Kidney epithelial cell (primary cell): ENCODE data around the gene C10orf67. TPM values are rescaled to one million over a fixed set of nuclear protein-coding genes. Genes with fewer than 3 reads are reported as not detected.
"Not testable (repeated sequence)": the region's sequence is repeated elsewhere in the genome, so short reads cannot be mapped to it uniquely, and the experiment has no call there.

Source experiments
- DNase-seq: peaks from one replicate; pipeline ENCODE4 v3.0.0-alpha.2; 2010; ENCODE audit warnings: low read depth
- H3K27me3 ChIP-seq: 2 replicates; pipeline ENCODE4 v1.6.0; 2011; ENCODE audit warnings: low read length; ENCODE audit not compliant: control insufficient read depth, insufficient read depth
- H3K36me3 ChIP-seq: 2 replicates; pipeline ENCODE4 v1.5.1; 2011; ENCODE audit warnings: low read length; ENCODE audit not compliant: control insufficient read depth, insufficient read depth
- H3K4me3 ChIP-seq: 2 replicates; pipeline ENCODE4 v1.5.1; 2011; ENCODE audit warnings: low read depth, mild to moderate bottlenecking, control low read depth, low read length
- total RNA-seq: library from RNA; depleted of rRNA; stranded (reverse); fragments of >200 nt; gene quantifications from 2 replicates; pipeline ENCODE4 v1.2.3, GENCODE V29; 2015
- TF ChIP-seq, protein P1 (sequence below): IDR thresholded peaks from 2 replicates; pipeline ENCODE4 v1.5.1; 2011; ENCODE audit warnings: mild to moderate bottlenecking, moderate library complexity, low read length, control low read depth, inconsistent platforms; ENCODE audit not compliant: insufficient read depth, poor library complexity, severe bottlenecking

The C10orf67 gene
- total RNA-seq, 1 donor from 2014 or later = not detected

DNA sequence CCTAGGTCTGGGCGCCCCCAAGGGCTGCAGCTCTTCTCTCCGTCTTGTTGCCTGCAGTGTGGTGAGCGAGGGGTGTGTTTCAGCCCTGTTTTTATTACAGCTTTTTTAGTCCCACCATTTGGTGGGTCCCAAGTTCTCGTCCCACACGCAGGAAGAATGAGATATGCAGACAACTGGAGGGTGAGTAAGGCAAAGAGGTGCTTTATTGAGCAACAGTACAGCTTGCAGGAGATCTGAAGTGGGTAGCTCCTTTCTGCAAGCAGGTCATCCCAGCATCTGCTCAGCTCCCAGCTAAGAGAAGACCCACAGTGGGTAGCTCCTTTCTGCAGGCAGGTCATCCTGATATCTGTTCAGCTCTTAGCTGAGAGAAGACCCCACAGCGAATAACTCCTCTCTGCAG is 28.2 kb downstream of the C10orf67 start:
- DNase-seq = no peak
- Histone ChIP-seq H3K36me3 (no peaks in the 10 kb centered on the region), H3K27me3 (no peaks in the 10 kb centered on the region), H3K4me3 (no peak overlapping the region)
- TF ChIP-seq, protein P1, sequence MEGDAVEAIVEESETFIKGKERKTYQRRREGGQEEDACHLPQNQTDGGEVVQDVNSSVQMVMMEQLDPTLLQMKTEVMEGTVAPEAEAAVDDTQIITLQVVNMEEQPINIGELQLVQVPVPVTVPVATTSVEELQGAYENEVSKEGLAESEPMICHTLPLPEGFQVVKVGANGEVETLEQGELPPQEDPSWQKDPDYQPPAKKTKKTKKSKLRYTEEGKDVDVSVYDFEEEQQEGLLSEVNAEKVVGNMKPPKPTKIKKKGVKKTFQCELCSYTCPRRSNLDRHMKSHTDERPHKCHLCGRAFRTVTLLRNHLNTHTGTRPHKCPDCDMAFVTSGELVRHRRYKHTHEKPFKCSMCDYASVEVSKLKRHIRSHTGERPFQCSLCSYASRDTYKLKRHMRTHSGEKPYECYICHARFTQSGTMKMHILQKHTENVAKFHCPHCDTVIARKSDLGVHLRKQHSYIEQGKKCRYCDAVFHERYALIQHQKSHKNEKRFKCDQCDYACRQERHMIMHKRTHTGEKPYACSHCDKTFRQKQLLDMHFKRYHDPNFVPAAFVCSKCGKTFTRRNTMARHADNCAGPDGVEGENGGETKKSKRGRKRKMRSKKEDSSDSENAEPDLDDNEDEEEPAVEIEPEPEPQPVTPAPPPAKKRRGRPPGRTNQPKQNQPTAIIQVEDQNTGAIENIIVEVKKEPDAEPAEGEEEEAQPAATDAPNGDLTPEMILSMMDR = no peak

GRCh38 chr10:23315966-23316365 is 28.6 kb downstream of the C10orf67 start:
- H3K36me3 ChIP-seq = no peaks in the 10 kb centered on the region
- TF ChIP-seq, protein P1 = no peak
- H3K4me3 ChIP-seq = no peak overlapping the region
- no peak for DNase-seq
- H3K27me3 ChIP-seq = no peaks in the 10 kb centered on the region

GRCh38 chr10:23314835-23315239 is 29.8 kb downstream of the C10orf67 start:
- no peaks in the 10 kb centered on the region for H3K27me3 ChIP-seq
- TF ChIP-seq, protein P1 = peak; percentile 45
- DNase-seq = peak; percentile 73
- H3K36me3 ChIP-seq = no peaks in the 10 kb centered on the region
- no peak overlapping the region for H3K4me3 ChIP-seq

DNA sequence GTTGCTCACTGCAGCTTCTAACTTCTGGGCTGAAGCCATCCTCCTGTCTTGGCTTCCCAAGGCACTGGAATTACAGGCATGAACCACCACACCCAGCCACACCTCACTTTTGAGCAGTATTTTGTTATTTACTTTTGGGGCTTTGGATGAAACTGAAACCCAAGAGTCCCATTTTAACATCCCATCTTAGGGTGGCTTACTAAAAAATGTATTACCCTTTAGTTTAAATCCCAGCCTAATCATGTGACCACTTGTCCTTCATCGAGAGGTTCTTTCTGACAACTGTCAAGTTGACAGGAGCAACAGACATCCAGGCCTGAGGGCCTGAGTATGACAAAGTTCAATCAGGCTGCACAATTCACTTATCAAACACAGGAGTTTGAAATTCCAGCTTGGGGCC is 33.6 kb downstream of the C10orf67 start:
- Histone ChIP-seq H3K4me3 (no peak overlapping the region), H3K36me3 (no peaks in the 10 kb centered on the region)
- TF ChIP-seq, protein P1 = no peak

GRCh38 chr10:23310404-23310803 is 34.2 kb downstream of the C10orf67 start:
- Histone ChIP-seq H3K36me3 (no peaks in the 10 kb centered on the region), H3K27me3 (no peaks in the 10 kb centered on the region), H3K4me3 (no peak overlapping the region)
- TF ChIP-seq, protein P1 = no peak
- no peak for DNase-seq

More for the DNA sequence above, 33.6 kb downstream of the C10orf67 start:
- H3K27me3 ChIP-seq = no peaks in the 10 kb centered on the region
- DNase-seq = no peak

GRCh38 chr10:23299961-23300360 is 44.6 kb downstream of the C10orf67 start:
- H3K4me3 ChIP-seq, H3K36me3 ChIP-seq, DNase-seq, H3K27me3 ChIP-seq: not testable (repeated sequence)
